Upper lobe of left lung (tissue), 6 donors: Measurements from ENCODE around the gene ALG1L2. TPM values are rescaled to one million over a fixed set of nuclear protein-coding genes. Genes with fewer than 3 reads are reported as not detected.
"Not testable (repeated sequence)": the region's sequence is repeated elsewhere in the genome, so short reads cannot be mapped to it uniquely, and the experiment has no call there.

Experiments used
- ATAC-seq, 2 donors: fragments of 200-7000 bp; cut with Tn5 transposase; one replicate each; pipeline ENCODE4 v1.9.1; 2022; ENCODE audit warnings: mild to moderate bottlenecking in 2 of 2, moderate library complexity in 2 of 2; ENCODE audit not compliant: low FRiP score in 2 of 2
- DNase-seq, 2 donors: peaks; one replicate each; pipeline ENCODE4 v3.0.0-alpha.2; 2019 to 2020
- H3K27ac ChIP-seq, 4 donors: fragments of 200-600 bp; sonication (generic); one replicate each; pipeline ENCODE4 v1.5.1; 2016 to 2019
- H3K27me3 ChIP-seq, 4 donors: fragments of 200-600 bp; sonication (generic); one replicate each; pipeline ENCODE4 v1.5.1; 2017 to 2019
- H3K36me3 ChIP-seq, 4 donors: fragments of 200-600 bp; sonication (generic); one replicate each; pipeline ENCODE4 v1.5.1; 2016 to 2019
- H3K4me1 ChIP-seq, 4 donors: fragments of 200-600 bp; sonication (generic); one replicate each; pipeline ENCODE4 v1.5.1; 2018 to 2019
- H3K4me3 ChIP-seq, 4 donors: fragments of 200-600 bp; sonication (generic); one replicate each; pipeline ENCODE4 v1.5.1; 2017 to 2019; ENCODE audit warnings: mild to moderate bottlenecking in 2 of 4, moderate library complexity in 1 of 4
- H3K9me3 ChIP-seq, 4 donors: fragments of 200-600 bp; sonication (generic); one replicate each; pipeline ENCODE4 v1.5.1; 2018 to 2019
- CTCF ChIP-seq, 6 experiments: fragments of 450-650 bp in 4 of 6; fragments of 200-600 bp in 2 of 6; sonication (generic) in 2 of 6; IDR thresholded peaks; one replicate each; pipeline ENCODE4 v1.5.1; 2016 to 2019; ENCODE audit warnings: antibody characterized with exemption in 6 of 6
- EP300 ChIP-seq, 4 donors: sonication (generic); formaldehyde crosslinking; IDR thresholded peaks; one replicate each; pipeline ENCODE4 v1.5.1; 2017; ENCODE audit warnings: antibody characterized with exemption in 4 of 4, control low read depth in 2 of 4
- POLR2A ChIP-seq, 4 donors: fragments of 450-650 bp; IDR thresholded peaks; one replicate each; pipeline ENCODE4 v1.5.1; 2016 to 2017; ENCODE audit warnings: antibody characterized with exemption in 4 of 4, mild to moderate bottlenecking in 2 of 4
- POLR2AphosphoS5 ChIP-seq, 2 donors: sonication (generic); formaldehyde crosslinking; IDR thresholded peaks; one replicate each; pipeline ENCODE4 v1.5.1; 2017; ENCODE audit warnings: antibody characterized with exemption in 2 of 2
- WGBS, 2 donors: methylation state at CpG; one replicate each; pipeline ENCODE4 v1.1.5; 2017 to 2018; 5-methylcytosine and 5-hydroxymethylcytosine counted together
- total RNA-seq, 6 donors: library from RNA; depleted of rRNA in 4 of 6; stranded (reverse); fragments of >200 nt in 4 of 6; gene quantifications; one replicate each; pipeline versions ENCODE4 v1.1.0 to v1.2.1, GENCODE V29; 2016 to 2021
- donor health status: DM: no; HTN: no; CAD: no; lungs with moderate emphysema.
- donor health status: DM: no; HTN: yes; CAD: no; lungs with severe emphysema.

The ALG1L2 gene
- total RNA-seq, 6 donors from 2014 or later = 0.83 to 2.1 (median 1.3) TPM; not detected in 3

GRCh38 chr3:130058267-130058657 lies 23.4 kb upstream of the ALG1L2 start:
- DNase-seq, H3K4me1 ChIP-seq, H3K4me3 ChIP-seq, ATAC-seq, H3K9me3 ChIP-seq, H3K36me3 ChIP-seq, H3K27me3 ChIP-seq: not testable (repeated sequence)
- peak overlapping the region in 1 of 4 donors; percentile 57 for H3K27ac ChIP-seq
- 100% methylated on average over 4 of the region's 4 CpGs; no CpG with 5 or more reads in 1 of the 2 donors for WGBS, 2 donors

- not testable (repeated sequence) for H3K4me3 ChIP-seq, ATAC-seq, H3K4me1 ChIP-seq, H3K36me3 ChIP-seq, H3K27me3 ChIP-seq, H3K9me3 ChIP-seq
- WGBS, 2 donors = 0 to 7% methylated on average over 1 of the region's 6 CpGs
- peak overlapping the region in 2 of 4 donors; percentile 35 to 57 for H3K27ac ChIP-seq
- DNase-seq = peak in 1 of 2 donors; percentile 38
Observed at GRCh38 chr3:130058716-130059115, 22.9 kb upstream of the ALG1L2 start.

GRCh38 chr3:130059162-130059561 lies 22.5 kb upstream of the ALG1L2 start:
- H3K4me3 ChIP-seq, H3K36me3 ChIP-seq, H3K27me3 ChIP-seq, DNase-seq, ATAC-seq, H3K4me1 ChIP-seq, H3K9me3 ChIP-seq: not testable (repeated sequence)
- WGBS, 2 donors = 100% methylated on average over 1 of the region's 1 CpG
- peak overlapping the region in 2 of 4 donors; percentile 35 to 57 for H3K27ac ChIP-seq

GRCh38 chr3:130073582-130073981 lies 8.0 kb upstream of the ALG1L2 start:
- no peak for TF ChIP-seq CTCF (IDR thresholded peaks at IDR 0.05)
- Histone ChIP-seq H3K27me3 (no peaks in the 10 kb centered on the region), H3K27ac (no peak overlapping the region), H3K36me3 (no peaks in the 10 kb centered on the region), H3K4me1 (no peaks in the 10 kb centered on the region), H3K4me3 (no peak overlapping the region), H3K9me3 (no peaks in the 10 kb centered on the region)
- DNase-seq (no peak), ATAC-seq (no peak)
- WGBS, 2 donors = 82 to 94% methylated on average over 4 of the region's 4 CpGs

GRCh38 chr3:130077636-130078035 lies 4.0 kb upstream of the ALG1L2 start:
- no peak for DNase-seq
- Histone ChIP-seq H3K36me3 (no peaks in the 10 kb centered on the region), H3K4me1 (no peaks in the 10 kb centered on the region), H3K27ac (no peak overlapping the region), H3K4me3 (no peak overlapping the region), H3K9me3 (no peaks in the 10 kb centered on the region), H3K27me3 (no peaks in the 10 kb centered on the region)
- WGBS, 2 donors = 96% methylated on average over 4 to 7 of the region's 7 CpGs
- TF ChIP-seq POLR2AphosphoS5 (IDR thresholded peaks at IDR 0.05) = no peak
- no peak for TF ChIP-seq CTCF (IDR thresholded peaks at IDR 0.05)
- no peak for TF ChIP-seq EP300 (IDR thresholded peaks at IDR 0.05)
- TF ChIP-seq POLR2A (IDR thresholded peaks at IDR 0.05) = no peak
- ATAC-seq = no peak

- WGBS, 2 donors = 70 to 80% methylated on average over 7 of the region's 7 CpGs
- not testable (repeated sequence) for DNase-seq, ATAC-seq, H3K4me3 ChIP-seq, H3K36me3 ChIP-seq, H3K27me3 ChIP-seq, H3K9me3 ChIP-seq, H3K4me1 ChIP-seq, H3K27ac ChIP-seq
Observed at GRCh38 chr3:130083363-130084090, 1.9 kb downstream of the ALG1L2 start.

- WGBS, 2 donors = 78 to 80% methylated on average over 5 of the region's 5 CpGs
- no peak for DNase-seq
- Histone ChIP-seq H3K4me1 (no peaks in the 10 kb centered on the region), H3K27ac (no peak overlapping the region), H3K36me3 (no peaks in the 10 kb centered on the region), H3K27me3 (no peaks in the 10 kb centered on the region), H3K4me3 (no peak overlapping the region), H3K9me3 (no peaks in the 10 kb centered on the region)
- TF ChIP-seq CTCF (IDR thresholded peaks at IDR 0.05) (no peak), POLR2AphosphoS5 (IDR thresholded peaks at IDR 0.05) (no peak), POLR2A (IDR thresholded peaks at IDR 0.05) (no peak), EP300 (IDR thresholded peaks at IDR 0.05) (no peak)
- ATAC-seq = no peak
Observed at GRCh38 chr3:130084436-130084980, 2.9 kb downstream of the ALG1L2 start.
